Esophagus muscularis mucosa (tissue), 4 donors: ENCODE measurements around the gene GFER.

ENCODE experiments used
- CTCF ChIP-seq, 3 experiments: fragments of 200-600 bp in 2 of 3; fragments of 450-650 bp in 1 of 3; sonication (generic) in 2 of 3; IDR thresholded peaks; one replicate each; pipeline ENCODE4 v1.5.1; 2017 to 2019; ENCODE audit warnings: antibody characterized with exemption in 3 of 3, mild to moderate bottlenecking in 2 of 3, moderate library complexity in 1 of 3
- EP300 ChIP-seq: sonication (generic); formaldehyde crosslinking; IDR thresholded peaks from one replicate; pipeline ENCODE4 v1.6.1; 2017; ENCODE audit warnings: antibody characterized with exemption
- POLR2A ChIP-seq: fragments of 450-650 bp; IDR thresholded peaks from one replicate; pipeline ENCODE4 v1.6.1; 2017; ENCODE audit warnings: antibody characterized with exemption, moderate library complexity, mild to moderate bottlenecking, low read depth
- POLR2AphosphoS5 ChIP-seq, 2 donors: sonication (generic); formaldehyde crosslinking; IDR thresholded peaks; one replicate each; pipeline ENCODE4 v1.6.1; 2017; ENCODE audit warnings: antibody characterized with exemption in 2 of 2

- no peak for TF ChIP-seq CTCF (IDR thresholded peaks at IDR 0.05)
- TF ChIP-seq POLR2AphosphoS5 (IDR thresholded peaks at IDR 0.05), result no peak
- no peak for TF ChIP-seq EP300
- no peak for TF ChIP-seq POLR2A
Observed at GRCh38 chr16:1949507-1949906, 34.5 kb upstream of the GFER start.
